SK-N-SH treated with all-trans-retinoic acid at 6 μM for 48 hours (cell line): ENCODE measurements around the gene MYBPC3.

ENCODE experiments used
- CREB5 ChIP-seq: fragments of 250-450 bp; sonication (Bioruptor Pico); IDR thresholded peaks from 2 replicates; pipeline ENCODE4 v1.5.1; 2020; ENCODE audit warnings: low read depth, mild to moderate bottlenecking, moderate library complexity
- CSDC2 ChIP-seq: fragments of 250-450 bp; sonication (Bioruptor Pico); IDR thresholded peaks from 2 replicates; pipeline ENCODE4 v1.5.0; 2020; ENCODE audit warnings: mild to moderate bottlenecking, moderate library complexity
- GLIS3 ChIP-seq: fragments of 250-450 bp; sonication (Bioruptor Pico); IDR thresholded peaks from 2 replicates; pipeline ENCODE4 v1.5.0; 2020; ENCODE audit warnings: mild to moderate bottlenecking, moderate library complexity
- OSR1 ChIP-seq: fragments of 250-450 bp; sonication (Bioruptor Pico); IDR thresholded peaks from 2 replicates; pipeline ENCODE4 v1.8.0; 2022; ENCODE audit warnings: moderate library complexity, mild to moderate bottlenecking, inconsistent platforms
- PATZ1 ChIP-seq: fragments of 250-450 bp; sonication (Bioruptor Pico); IDR thresholded peaks from 2 replicates; pipeline ENCODE4 v1.8.0; 2020; ENCODE audit warnings: mild to moderate bottlenecking, moderate library complexity, borderline replicate concordance
- POU6F1 ChIP-seq: fragments of 250-450 bp; sonication (Bioruptor Pico); IDR thresholded peaks from 2 replicates; pipeline ENCODE4 v1.8.0; 2021; ENCODE audit warnings: low read depth, mild to moderate bottlenecking, moderate library complexity, borderline replicate concordance
- PPARA ChIP-seq: fragments of 250-450 bp; sonication (Bioruptor Pico); IDR thresholded peaks from 2 replicates; pipeline ENCODE4 v1.5.0; 2020; ENCODE audit warnings: mild to moderate bottlenecking, borderline replicate concordance
- TOX ChIP-seq: fragments of 250-450 bp; sonication (Bioruptor Pico); IDR thresholded peaks from 2 replicates; pipeline ENCODE4 v1.8.0; 2021; ENCODE audit warnings: mild to moderate bottlenecking, moderate library complexity, borderline replicate concordance
- TSHZ2 ChIP-seq: fragments of 250-450 bp; sonication (Bioruptor Pico); IDR thresholded peaks from 2 replicates; pipeline ENCODE4 v1.5.0; 2020; ENCODE audit warnings: mild to moderate bottlenecking, moderate library complexity
- ZFP3 ChIP-seq: fragments of 250-450 bp; sonication (Bioruptor Pico); IDR thresholded peaks from 2 replicates; pipeline ENCODE4 v1.5.0; 2020; ENCODE audit warnings: mild to moderate bottlenecking, moderate library complexity
- ZNF565 ChIP-seq: fragments of 450-650 bp; formaldehyde crosslinking; conservative IDR thresholded peaks from 2 replicates; pipeline ENCODE4 v1.5.0; 2020; ENCODE audit warnings: low read depth, mild to moderate bottlenecking, moderate library complexity
- ZNF70 ChIP-seq: fragments of 450-650 bp; formaldehyde crosslinking; IDR thresholded peaks from 2 replicates; pipeline ENCODE4 v1.5.0; 2020; ENCODE audit warnings: mild to moderate bottlenecking, moderate library complexity
- ZNF8 ChIP-seq: fragments of 450-650 bp; formaldehyde crosslinking; IDR thresholded peaks from 2 replicates; pipeline ENCODE4 v1.5.0; 2020; ENCODE audit warnings: mild to moderate bottlenecking, moderate library complexity

DNA sequence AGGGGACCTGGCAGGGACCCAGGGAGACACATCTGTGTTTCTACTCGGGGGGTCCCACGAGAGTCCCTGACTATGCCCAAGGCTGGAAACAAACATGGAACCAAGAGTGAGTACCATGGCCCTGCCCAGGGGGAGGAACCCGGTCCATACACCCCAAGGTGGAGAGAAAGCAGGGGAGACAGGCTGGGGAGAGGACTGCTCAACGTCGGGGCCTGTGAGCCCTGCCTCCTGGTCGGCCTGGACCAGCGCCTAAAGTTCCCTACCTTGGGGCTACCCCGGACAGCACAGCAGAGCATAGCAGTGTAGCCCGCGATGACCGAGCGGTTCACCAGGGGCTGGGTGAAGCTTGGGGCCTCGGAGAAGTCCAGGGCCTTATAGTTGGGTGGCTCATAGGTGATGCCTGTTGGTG lies 20.2 kb downstream of the MYBPC3 start:
- TF ChIP-seq TOX (no peak), ZNF8 (CRISPR knock-in tag) (no peak), POU6F1 (no peak), TSHZ2 (CRISPR knock-in tag) (no peak), CSDC2 (CRISPR knock-in tag) (no peak), OSR1 (CRISPR knock-in tag) (no peak), PATZ1 (CRISPR knock-in tag) (no peak), ZNF565 (CRISPR knock-in tag) (no peak), ZFP3 (CRISPR knock-in tag) (no peak), ZNF70 (CRISPR knock-in tag) (no peak), PPARA (CRISPR knock-in tag) (no peak), CREB5 (CRISPR knock-in tag) (no peak), GLIS3 (CRISPR knock-in tag) (no peak)
